Measurements from ENCODE around the gene SMIM15. TPM values are rescaled to one million over a fixed set of nuclear protein-coding genes. Genes with fewer than 3 reads are reported as not detected.
"Not testable (repeated sequence)": the region's sequence is repeated elsewhere in the genome, so short reads cannot be mapped to it uniquely, and the experiment has no call there.

Gene SMIM15
- total and polyA plus RNA-seq, 11 donors: 8.0 to 39.3 (median 22.2) TPM

DNA sequence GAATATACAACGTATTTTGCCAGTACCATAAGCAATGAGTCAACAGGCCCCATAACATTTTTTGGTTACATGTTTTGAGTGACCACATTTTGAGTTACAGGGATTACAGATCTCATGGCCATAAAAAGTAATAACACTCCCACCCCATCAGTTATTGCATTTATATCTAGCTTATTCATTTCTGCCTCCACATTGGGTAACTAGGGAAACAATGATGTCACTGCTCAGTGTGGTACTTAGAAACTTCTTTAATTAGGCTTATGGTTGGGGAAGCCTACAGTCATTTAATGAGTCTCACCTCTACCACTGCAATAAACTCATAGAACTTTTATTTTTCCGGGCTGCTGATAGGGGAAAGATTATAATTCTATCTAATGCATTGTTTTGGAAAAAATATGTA, 39.9 kb upstream of the SMIM15 start:
- H3K27ac ChIP-seq: no peak overlapping the region
- TF ChIP-seq CTCF (IDR thresholded peaks at IDR 0.05) (no peak), POLR2A (IDR thresholded peaks at IDR 0.05) (no peak)
- DNase-seq: no peak

DNA sequence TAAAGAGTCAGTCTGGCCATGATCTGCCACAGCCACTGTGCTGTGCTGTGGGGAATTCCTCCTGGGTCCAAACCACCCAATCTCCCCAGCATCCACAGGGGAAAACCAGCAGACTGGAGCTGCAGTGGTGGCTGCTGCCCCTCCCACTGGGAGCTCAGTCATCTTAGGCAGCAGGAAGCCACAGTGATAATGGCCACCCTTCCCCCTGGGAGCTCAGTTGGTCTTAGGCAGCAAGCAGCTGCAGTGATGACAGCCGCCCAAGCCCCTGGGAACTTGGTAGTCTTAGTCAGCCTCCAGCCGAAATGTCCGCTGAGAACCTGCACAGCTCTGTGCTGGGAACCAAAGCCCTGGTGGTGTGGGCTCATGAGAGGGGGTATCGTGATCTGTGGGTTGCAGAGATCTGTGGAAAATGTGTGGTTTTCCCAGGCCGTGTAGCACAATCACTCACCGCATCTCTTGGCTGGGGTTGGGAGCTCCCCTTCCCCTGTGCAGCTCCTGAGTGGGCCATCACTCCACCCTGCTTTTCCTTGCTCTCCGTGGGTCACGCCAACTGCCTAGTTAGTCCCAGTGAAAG, 38.4 kb upstream of the SMIM15 start:
- H3K4me3 ChIP-seq: no peak overlapping the region
- no peaks in the 10 kb centered on the region for H3K36me3 ChIP-seq
- no peak overlapping the region for H3K27ac ChIP-seq
- no peaks in the 10 kb centered on the region for H3K4me1 ChIP-seq
- H3K27me3 ChIP-seq: peaks cover 0 to 2% (median 0%) of the 10 kb centered on the region in 9 donors
- intact Hi-C loops (cut with DNase I): no loop called here
- TF ChIP-seq CTCF (IDR thresholded peaks at IDR 0.05) (no peak), POLR2A (IDR thresholded peaks at IDR 0.05) (no peak)
- peaks cover 0 to 17% (median 0%) of the 10 kb centered on the region in 12 donors for H3K9me3 ChIP-seq
- WGBS, 4 donors: 71 to 79% (median 74%) methylated on average over 5 to 8 of the region's 8 CpGs
- no peak for DNase-seq
- no peak for ATAC-seq

More for the DNA sequence above, 39.9 kb upstream of the SMIM15 start:
- no peak for ATAC-seq
- intact Hi-C loops (cut with DNase I): no loop called here
- H3K36me3 ChIP-seq: no peaks in the 10 kb centered on the region
- 88 to 98% (median 93%) methylated on average over 2 of the region's 2 CpGs for WGBS, 4 donors
- no peak overlapping the region for H3K4me3 ChIP-seq
- no peaks in the 10 kb centered on the region for H3K4me1 ChIP-seq
- peaks cover 0 to 2% (median 0%) of the 10 kb centered on the region in 9 donors for H3K27me3 ChIP-seq
- peaks cover 0 to 20% (median 0%) of the 10 kb centered on the region in 12 donors for H3K9me3 ChIP-seq

- DNase-seq (no peak), ATAC-seq (no peak)
- no peak for TF ChIP-seq CTCF (IDR thresholded peaks at IDR 0.05)
- no peak for TF ChIP-seq POLR2A (IDR thresholded peaks at IDR 0.05)
- H3K36me3 ChIP-seq: no peaks in the 10 kb centered on the region
- peaks cover 0 to 2% (median 0%) of the 10 kb centered on the region in 9 donors for H3K27me3 ChIP-seq
- intact Hi-C loops (cut with DNase I): no loop called here
- WGBS, 4 donors: 87 to 95% (median 92%) methylated on average over 2 of the region's 2 CpGs
- H3K4me3 ChIP-seq: no peak overlapping the region
- peaks cover 0 to 16% (median 0%) of the 10 kb centered on the region in 12 donors for H3K9me3 ChIP-seq
- no peak overlapping the region for H3K27ac ChIP-seq
- no peaks in the 10 kb centered on the region for H3K4me1 ChIP-seq
Observed at GRCh38 chr5:61198606-61199005, 36.3 kb upstream of the SMIM15 start.

DNA sequence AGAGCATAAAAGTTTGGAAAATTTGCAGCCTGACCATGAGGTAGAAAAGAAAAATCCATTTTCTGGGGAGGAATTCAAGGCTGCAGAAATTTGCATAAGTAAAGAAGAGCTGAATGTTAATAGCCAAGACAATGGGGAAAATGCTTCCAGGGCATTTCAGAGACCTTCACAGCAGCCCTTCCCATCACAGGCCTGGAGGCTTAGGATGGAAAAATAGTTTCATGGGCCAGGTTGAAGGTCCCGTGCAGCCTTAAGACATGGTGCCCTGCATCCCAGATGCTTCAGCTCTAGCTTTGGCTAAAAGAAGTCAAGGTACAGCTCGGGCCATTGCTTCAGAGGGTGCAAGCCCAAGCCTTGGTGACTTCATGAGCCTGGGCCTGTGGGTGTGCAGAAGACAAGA, 25.6 kb upstream of the SMIM15 start:
- intact Hi-C loops (cut with DNase I): loop anchor here in 1 of 10 donors (10.0 kb wide), 1 partner anchor 137 kb away; no protein-coding TSS in a partner anchor

GRCh38 chr5:61187352-61187751, 25.1 kb upstream of the SMIM15 start:
- not testable (repeated sequence) for H3K27ac ChIP-seq, H3K4me1 ChIP-seq, H3K4me3 ChIP-seq, H3K27me3 ChIP-seq, DNase-seq, H3K36me3 ChIP-seq, H3K9me3 ChIP-seq
- ATAC-seq: peak in 1 of 4 donors; percentile 53
- intact Hi-C loops (cut with DNase I): loop anchor here in 1 of 10 donors (10.0 kb wide), 1 partner anchor 137 kb away; no protein-coding TSS in a partner anchor

More for the DNA sequence above, 25.6 kb upstream of the SMIM15 start:
- H3K36me3 ChIP-seq, H3K9me3 ChIP-seq, ATAC-seq, H3K27ac ChIP-seq, H3K4me3 ChIP-seq, H3K4me1 ChIP-seq, H3K27me3 ChIP-seq, DNase-seq: not testable (repeated sequence)
- WGBS, 4 donors: 80 to 94% (median 86%) methylated on average over 2 of the region's 2 CpGs
